K562 (cell line): ENCODE results near the gene OPRD1. TPM values are rescaled to one million over a fixed set of nuclear protein-coding genes. Genes with fewer than 3 reads are reported as not detected.

Experiments
- ATAC-seq: fragments of 200-7000 bp; cut with Tn5 transposase; 3 replicates; pipeline ENCODE4 v1.9.1; 2020; ENCODE audit warnings: moderate library complexity
- BruUV-seq: library from RNA; stranded (reverse); fragments of 400-500 nt; replicated peaks from 2 replicates; lab custom pipeline; 2021; lab: Mats Ljungman, UMichigan
- CTCF ChIA-PET: fragments of 300-600 bp; formaldehyde crosslinking; extraction: SDS; loops from one replicate; lab custom pipeline; 2021; ENCODE audit warnings: low intra/inter-chr PET ratio; lab: Yijun Ruan, JAX
- POLR2A ChIA-PET: fragments of 300-600, 350-650 bp; sonication (Branson Sonifier 250); formaldehyde crosslinking; extraction: SDS; loops from one replicate; lab custom pipeline; 2021; ENCODE audit warnings: antibody characterized with exemption, inconsistent platforms; lab: Yijun Ruan, JAX
- DNase-seq, 4 experiments: peaks; one replicate each; pipeline versions ENCODE4 v3.0.0 to v3.0.0-alpha.2; 2011 to 2018; ENCODE audit warnings: low spot score in 3 of 4, mixed read lengths in 3 of 4; ENCODE audit errors: extremely low read depth in 1 of 4
- FAIRE-seq: peaks from 2 replicates; lab custom pipeline; 2011; peaks lifted over from hg19 to GRCh38; lab: Jason Lieb, UNC
- H2AFZ ChIP-seq: 2 replicates; pipeline ENCODE4 v1.6.0; 2011; ENCODE audit warnings: low read depth, low read length, control low read depth, inconsistent platforms
- H3K27ac ChIP-seq: fragments of 200-600 bp; 3 replicates; pipeline ENCODE4 v1.8.0; 2011; ENCODE audit warnings: low read depth, mild to moderate bottlenecking, control low read depth, inconsistent platforms, low read length, moderate library complexity, mixed read lengths; ENCODE audit errors: extremely low read depth
- H3K27me3 ChIP-seq, 2 experiments: fragments of 300-600 bp in 1 of 2; 2 replicates in 1 of 2; 3 replicates in 1 of 2; pipeline versions ENCODE4 v1.6.0 to v1.8.0; 2011; ENCODE audit warnings: inconsistent platforms in 2 of 2, low read length in 2 of 2, mild to moderate bottlenecking in 1 of 2, mixed read lengths in 1 of 2, moderate library complexity in 1 of 2; ENCODE audit not compliant: control insufficient read depth in 2 of 2, insufficient read depth in 2 of 2
- H3K36me3 ChIP-seq: fragments of 300-600 bp; 3 replicates; pipeline ENCODE4 v1.8.0; 2011; ENCODE audit warnings: mild to moderate bottlenecking, low read length, inconsistent platforms; ENCODE audit not compliant: control insufficient read depth, insufficient read depth
- H3K4me1 ChIP-seq, 2 experiments: fragments of 200-600 bp in 1 of 2; replicated peaks in 1 of 2; 2 replicates in 1 of 2; 3 replicates in 1 of 2; pipeline versions ENCODE4 v1.5.1 to v1.8.0; 2011; ENCODE audit warnings: inconsistent platforms in 2 of 2, low read length in 2 of 2, mild to moderate bottlenecking in 1 of 2, mixed read lengths in 1 of 2, moderate library complexity in 1 of 2; ENCODE audit not compliant: control insufficient read depth in 2 of 2, insufficient read depth in 2 of 2
- H3K4me2 ChIP-seq: 2 replicates; pipeline ENCODE4 v1.6.1; 2011; ENCODE audit warnings: low read length, control low read depth, inconsistent platforms, mixed read lengths; ENCODE audit not compliant: insufficient read depth
- H3K4me3 ChIP-seq: fragments of 200-600 bp; sonication (generic), shearing (Covaris generic); 2 replicates; pipeline ENCODE4 v1.5.1; 2016; ENCODE audit warnings: control low read depth, inconsistent platforms
- H3K79me2 ChIP-seq: fragments of 200-600 bp; 3 replicates; pipeline ENCODE4 v1.8.0; 2011; ENCODE audit warnings: low read length, inconsistent platforms; ENCODE audit not compliant: control insufficient read depth, insufficient read depth
- H3K9ac ChIP-seq, 2 experiments: 2 replicates each; pipeline versions ENCODE4 v1.6.0 to v1.6.1; 2011; ENCODE audit warnings: low read depth in 2 of 2, low read length in 2 of 2, control low read depth in 1 of 2, inconsistent platforms in 1 of 2, mild to moderate bottlenecking in 1 of 2, mixed read lengths in 1 of 2; ENCODE audit not compliant: insufficient read depth in 1 of 2
- H3K9me1 ChIP-seq: one replicate; pipeline ENCODE4 v1.6.0; 2011; ENCODE audit warnings: inconsistent platforms, mild to moderate bottlenecking, low read length, moderate library complexity; ENCODE audit not compliant: control insufficient read depth, insufficient read depth
- H3K9me3 ChIP-seq: replicated peaks from 2 replicates; pipeline ENCODE4 v1.5.1; 2011; ENCODE audit warnings: low read depth, low read length, inconsistent platforms; ENCODE audit not compliant: control insufficient read depth, insufficient read depth
- H4K20me1 ChIP-seq: replicated peaks from 2 replicates; pipeline ENCODE4 v1.6.1; 2011; ENCODE audit warnings: low read length, inconsistent platforms, mixed read lengths; ENCODE audit not compliant: control insufficient read depth, insufficient read depth
- BACH1 ChIP-seq: fragments of 200-800 bp; sonication (Bioruptor generic); IDR thresholded peaks from 2 replicates; pipeline ENCODE4 v1.6.1; 2016; ENCODE audit warnings: missing genetic modification characterization, missing compliant biosample characterization
- CTCF ChIP-seq, 3 experiments: IDR thresholded peaks in 2 of 3; conservative IDR thresholded peaks in 1 of 3; 2 replicates each; pipeline ENCODE4 v1.5.1; 2011 to 2012; ENCODE audit warnings: low read length in 3 of 3, mild to moderate bottlenecking in 3 of 3, control low read depth in 2 of 3, improper control_type of control experiment in 1 of 3, inconsistent platforms in 1 of 3, low read depth in 1 of 3, mixed read lengths in 1 of 3, moderate library complexity in 1 of 3; ENCODE audit not compliant: insufficient read depth in 2 of 3
- E2F8 ChIP-seq: fragments of 450-650 bp; IDR thresholded peaks from 2 replicates; pipeline ENCODE4 v1.7.1; 2018; ENCODE audit warnings: mild to moderate bottlenecking, low read depth; ENCODE audit not compliant: partially characterized antibody
- EGR1 ChIP-seq: fragments of 450-650 bp; conservative IDR thresholded peaks from 2 replicates; pipeline ENCODE4 v1.6.1; 2017; ENCODE audit warnings: mild to moderate bottlenecking
- ETS1 ChIP-seq: conservative IDR thresholded peaks from 2 replicates; pipeline ENCODE4 v1.6.1; 2011; ENCODE audit warnings: low read depth, mild to moderate bottlenecking, low read length; ENCODE audit not compliant: control insufficient read depth
- FOXA3 ChIP-seq, 2 experiments: fragments of 450-650 bp in 1 of 2; sonication (generic) in 1 of 2; formaldehyde crosslinking; IDR thresholded peaks in 1 of 2; conservative IDR thresholded peaks in 1 of 2; 2 replicates each; pipeline versions ENCODE4 v1.4.0 to v1.8.0; 2020 to 2022; ENCODE audit warnings: mild to moderate bottlenecking in 2 of 2, missing genetic modification reagents in 1 of 2
- GATA2 ChIP-seq: sonication (generic); formaldehyde crosslinking; IDR thresholded peaks from 2 replicates; pipeline ENCODE4 v1.4.0; 2020; ENCODE audit warnings: mild to moderate bottlenecking, missing genetic modification reagents
- HIVEP1 ChIP-seq: fragments of 250-450 bp; sonication (Bioruptor Pico); IDR thresholded peaks from 2 replicates; pipeline ENCODE4 v1.4.0; 2020; ENCODE audit warnings: mild to moderate bottlenecking
- PHTF2 ChIP-seq: fragments of 250-450 bp; sonication (Bioruptor Pico); IDR thresholded peaks from 2 replicates; pipeline ENCODE4 v1.5.0; 2021; ENCODE audit warnings: mild to moderate bottlenecking
- SP2 ChIP-seq: IDR thresholded peaks from 2 replicates; pipeline ENCODE4 v1.6.1; 2011; ENCODE audit warnings: mild to moderate bottlenecking, low read depth, low read length, moderate library complexity; ENCODE audit not compliant: poor library complexity, severe bottlenecking; ENCODE audit errors: extremely low read depth
- SRSF7 ChIP-seq: fragments of 200-400 bp; formaldehyde crosslinking; optimal IDR thresholded peaks from 2 replicates; pipeline ENCODE3; 2017; ENCODE audit warnings: mild to moderate bottlenecking, low read depth, low read length
- TCF3 ChIP-seq: sonication (generic); formaldehyde crosslinking; IDR thresholded peaks from 2 replicates; pipeline ENCODE4 v1.4.0; 2020; ENCODE audit warnings: mild to moderate bottlenecking, missing genetic modification reagents
- ZBTB9 ChIP-seq: fragments of 450-650 bp; formaldehyde crosslinking; IDR thresholded peaks from 2 replicates; pipeline ENCODE4 v1.4.0; 2020; ENCODE audit warnings: mild to moderate bottlenecking, moderate library complexity
- ZNF764 ChIP-seq: fragments of 250-450 bp; sonication (Bioruptor Pico); IDR thresholded peaks from 2 replicates; pipeline ENCODE4 v1.4.0; 2020; ENCODE audit warnings: low read depth, mild to moderate bottlenecking, moderate library complexity
- WGBS: fragments of 100-300 bp; shearing (Covaris generic); methylation state at CpG from one replicate; pipeline ENCODE4 v1.1.6; 2016; ENCODE audit warnings: low coverage, mixed read lengths; ENCODE audit not compliant: insufficient coverage; ENCODE audit errors: missing lambda C conversion rate; 5-methylcytosine and 5-hydroxymethylcytosine counted together
- in situ Hi-C: fragments of 300-500 bp; cut with MboI; formaldehyde crosslinking; loops from 4 replicates; pipeline ENCODE4 v1.15.0; 2018; ENCODE audit warnings: inconsistent platforms, mixed read lengths
- intact Hi-C: fragments of 100-400 bp; cut with micrococcal nuclease; formaldehyde crosslinking; loops from 2 replicates; pipeline ENCODE4 v1.14.2; 2022
- polyA plus RNA-seq, 8 experiments: library from polyadenylated mRNA; depleted of rRNA in 4 of 8; stranded (reverse) in 5 of 8; unstranded in 3 of 8; fragments of >200 nt; fragmentation: Nextera tagmentation in 2 of 8; fragmentation: Illumina TruSeq in 1 of 8; extraction: Ambion mirVana in 2 of 8; extraction: Trizol in 1 of 8; gene quantifications; 2 replicates each; pipeline versions ENCODE4 v1.2.1 to v1.2.3, GENCODE V29; 2011 to 2014; ENCODE audit warnings: inconsistent platforms in 1 of 8, missing spikeins in 1 of 8
- total RNA-seq, 7 experiments: library from RNA; depleted of rRNA in 6 of 7; stranded (reverse); fragments of >200 nt in 6 of 7; fragmentation: Illumina TruSeq in 2 of 7; extraction: Trizol in 2 of 7; gene quantifications; 2 replicates each; pipeline versions ENCODE4 v1.2.1 to v1.2.3, GENCODE V29; 2011 to 2021; ENCODE audit warnings: low replicate concordance in 1 of 7

The OPRD1 gene
- total and polyA plus RNA-seq, 9 of the 15 experiments (the other 6 are each of a cell fraction or from before 2014, with no cell fraction given) = under 0.01 to 0.03 (median under 0.01) TPM; not detected in 6

GRCh38 chr1:28792644-28793121 lies 19.3 kb upstream of the OPRD1 start:
- Histone ChIP-seq H3K9ac (no peak overlapping the region), H3K4me1 (peaks cover 11% of the 10 kb centered on the region in 2 experiments; a peak in 4 of 5 replicates), H3K27me3 (peaks cover 0 to 11% of the 10 kb centered on the region in 2 experiments; a peak in 2 of 5 replicates), H3K9me1 (no peaks in the 10 kb centered on the region), H3K4me2 (no peak overlapping the region), H3K79me2 (no peaks in the 10 kb centered on the region), H3K9me3 (no peaks in the 10 kb centered on the region), H4K20me1 (no peaks in the 10 kb centered on the region), H3K4me3 (no peak overlapping the region), H3K27ac (no peak overlapping the region), H3K36me3 (no peaks in the 10 kb centered on the region), H2AFZ (peak overlapping the region; percentile 46)
- CTCF ChIA-PET = interaction anchor here (0.6 kb wide), 1 partner anchor 128 kb away, joined by 3 read pairs; no protein-coding TSS in a partner anchor
- POLR2A ChIA-PET = interaction anchor here (0.6 to 0.8 kb wide), 2 partner anchors 115 to 606 kb away, joined by 3 read pairs; no protein-coding TSS in a partner anchor
- WGBS = 6% methylated on average over 1 of the region's 1 CpG
- intact Hi-C loops (no loop called here), in situ Hi-C loops (loop anchor here (10.0 kb wide), 1 partner anchor 272 kb away; no protein-coding TSS in a partner anchor)
- BruUV-seq = no TSS peak
- peak in 3 of 4 experiments; percentile 48 to 50 (median 50) for DNase-seq
- no peak for FAIRE-seq
- ATAC-seq = peak; percentile 57
- peak in 2 of 3 experiments; percentile 30 to 44; a peak in 3 of 6 replicates for TF ChIP-seq CTCF (IDR thresholded peaks at IDR 0.05 in 2 of 3, conservative IDR thresholded peaks at IDR 0.05 in 1 of 3; ENCODE audit: insufficient read depth in 2 of 3, low read depth in 1 of 3, low read length in 3 of 3)
- no peak for TF ChIP-seq ZNF764 (CRISPR knock-in tag)
- no peak for TF ChIP-seq SRSF7
- no peak for TF ChIP-seq ETS1
- TF ChIP-seq E2F8 = no peak
- TF ChIP-seq ZBTB9 (CRISPR knock-in tag) = no peak
- TF ChIP-seq HIVEP1 (CRISPR knock-in tag) = no peak
- TF ChIP-seq BACH1 (tag) = no peak
- no peak for TF ChIP-seq EGR1
- TF ChIP-seq SP2 = no peak
- peak in 1 of 2 experiments; percentile 17; a peak in 1 of 4 replicates for TF ChIP-seq FOXA3 (CRISPR knock-in tag; conservative IDR thresholded peaks at IDR 0.05 in 1 of 2, IDR thresholded peaks at IDR 0.05 in 1 of 2)
- peak; percentile 45 for TF ChIP-seq TCF3 (CRISPR knock-in tag)
- no peak for TF ChIP-seq PHTF2 (CRISPR knock-in tag)
- no peak for TF ChIP-seq GATA2
